ENCODE data around the gene MAPK8. TPM values are rescaled to one million over a fixed set of nuclear protein-coding genes. Genes with fewer than 3 reads are reported as not detected.

MAPK8 gene
- polyA plus RNA-seq, 2 of the 4 experiments (the other 2 are of a cell fraction) = 29.6 to 71.4 TPM

DNA sequence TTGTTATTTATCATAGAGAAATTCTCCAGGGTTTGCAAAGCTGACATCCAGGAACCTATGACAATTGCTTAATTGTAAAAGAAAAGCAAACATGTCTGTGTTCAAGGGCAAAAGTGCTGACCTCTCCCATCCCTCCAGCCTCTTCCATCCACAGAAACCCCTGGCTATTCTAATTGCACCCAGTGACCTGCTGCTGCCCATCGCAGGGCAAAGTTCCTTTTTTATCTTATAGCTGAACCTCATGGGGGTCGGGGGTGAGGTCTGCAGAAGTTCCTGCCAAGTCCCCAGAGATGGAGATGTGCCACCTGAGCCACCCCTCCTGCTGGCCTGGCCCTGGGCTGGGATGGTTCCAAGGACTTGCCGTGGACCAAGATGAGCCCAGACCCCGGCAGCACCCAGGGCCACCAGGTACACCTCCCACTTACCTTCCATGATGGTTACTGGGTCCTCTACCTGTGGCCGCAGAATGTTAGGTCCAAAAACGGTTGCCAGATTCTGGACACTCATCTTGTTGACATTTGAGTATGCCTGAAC lies 146.5 kb downstream of the MAPK8 start:
- FAIRE-seq = no peak

DNA sequence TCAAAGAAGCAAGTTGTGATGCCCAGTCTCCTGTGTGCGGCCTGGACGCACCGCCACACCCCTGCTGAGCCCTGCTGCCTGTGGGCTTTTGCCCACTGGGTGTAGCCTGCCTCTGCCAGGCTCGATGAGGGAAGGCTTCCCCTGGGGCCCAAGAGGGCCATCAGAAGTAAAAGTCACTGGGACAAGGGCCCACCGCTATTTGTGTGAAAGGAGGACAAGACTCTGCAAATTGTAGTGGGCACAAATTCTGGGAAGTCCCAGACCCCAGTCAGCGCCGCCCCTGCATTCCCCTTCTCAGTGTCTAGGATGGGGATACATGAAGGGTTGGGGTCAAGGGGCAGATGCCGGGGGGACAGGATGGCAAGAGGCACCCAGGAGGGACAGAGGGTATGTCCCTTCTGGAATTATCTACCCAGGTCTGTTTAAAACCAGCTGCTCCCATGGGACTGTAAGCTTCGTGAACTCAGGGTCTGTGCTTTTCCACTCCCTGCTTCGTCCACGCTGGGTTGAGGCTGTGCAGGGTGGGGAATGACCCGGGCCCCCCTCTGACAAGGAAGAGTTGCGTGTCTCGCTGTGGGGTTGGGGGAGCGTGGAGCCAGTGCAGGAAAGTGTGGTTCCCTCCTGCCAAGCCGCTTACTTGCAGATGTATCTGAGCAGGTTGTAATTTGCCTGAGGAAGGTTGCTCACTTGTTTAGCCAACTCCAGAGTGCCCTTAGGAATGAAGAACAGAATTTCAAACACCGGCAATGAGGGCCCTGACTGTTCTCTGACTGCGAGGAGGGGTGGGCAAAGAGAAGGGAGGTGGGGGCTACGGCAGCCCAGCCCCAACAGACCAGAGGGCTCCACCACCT lies 147.2 kb downstream of the MAPK8 start:
- 80% methylated on average over 19 of the region's 19 CpGs for WGBS (ENCODE audit: missing lambda C conversion rate)
- TF ChIP-seq MAFK (IDR thresholded peaks at IDR 0.05; ENCODE audit: partially characterized antibody) (no peak), KDM1A (IDR thresholded peaks at IDR 0.05; ENCODE audit: low read depth) (no peak), HOXA7 (CRISPR knock-in tag; IDR thresholded peaks at IDR 0.05) (no peak), MYC (IDR thresholded peaks at IDR 0.05; ENCODE audit: borderline replicate concordance, low read length) (no peak), RNF2 (IDR thresholded peaks at IDR 0.05; ENCODE audit: borderline replicate concordance, low read depth) (no peak), CBX2 (IDR thresholded peaks at IDR 0.05; ENCODE audit: borderline replicate concordance, low read depth) (no peak), EHMT2 (IDR thresholded peaks at IDR 0.05; ENCODE audit: low read depth) (no peak), CHD2 (IDR thresholded peaks at IDR 0.05; ENCODE audit: low read length, partially characterized antibody) (no peak), FOSL2 (IDR thresholded peaks at IDR 0.05) (no peak), FOSL2 (CRISPR knock-in tag; IDR thresholded peaks at IDR 0.05) (no peak), PHF8 (IDR thresholded peaks at IDR 0.05; ENCODE audit: borderline replicate concordance, low read depth) (no peak), RAD21 (conservative IDR thresholded peaks at IDR 0.05 in 1 of 2, IDR thresholded peaks at IDR 0.05 in 1 of 2) (no peak), JUN (IDR thresholded peaks at IDR 0.05) (no peak)
- TF ChIP-seq, protein P1, sequence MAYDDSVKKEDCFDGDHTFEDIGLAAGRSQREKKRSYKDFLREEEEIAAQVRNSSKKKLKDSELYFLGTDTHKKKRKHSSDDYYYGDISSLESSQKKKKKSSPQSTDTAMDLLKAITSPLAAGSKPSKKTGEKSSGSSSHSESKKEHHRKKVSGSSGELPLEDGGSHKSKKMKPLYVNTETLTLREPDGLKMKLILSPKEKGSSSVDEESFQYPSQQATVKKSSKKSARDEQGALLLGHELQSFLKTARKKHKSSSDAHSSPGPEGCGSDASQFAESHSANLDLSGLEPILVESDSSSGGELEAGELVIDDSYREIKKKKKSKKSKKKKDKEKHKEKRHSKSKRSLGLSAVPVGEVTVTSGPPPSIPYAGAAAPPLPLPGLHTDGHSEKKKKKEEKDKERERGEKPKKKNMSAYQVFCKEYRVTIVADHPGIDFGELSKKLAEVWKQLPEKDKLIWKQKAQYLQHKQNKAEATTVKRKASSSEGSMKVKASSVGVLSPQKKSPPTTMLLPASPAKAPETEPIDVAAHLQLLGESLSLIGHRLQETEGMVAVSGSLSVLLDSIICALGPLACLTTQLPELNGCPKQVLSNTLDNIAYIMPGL (CRISPR knock-in tag; IDR thresholded peaks at IDR 0.05; ENCODE audit: borderline replicate concordance) = no peak
- TF ChIP-seq, protein P2, sequence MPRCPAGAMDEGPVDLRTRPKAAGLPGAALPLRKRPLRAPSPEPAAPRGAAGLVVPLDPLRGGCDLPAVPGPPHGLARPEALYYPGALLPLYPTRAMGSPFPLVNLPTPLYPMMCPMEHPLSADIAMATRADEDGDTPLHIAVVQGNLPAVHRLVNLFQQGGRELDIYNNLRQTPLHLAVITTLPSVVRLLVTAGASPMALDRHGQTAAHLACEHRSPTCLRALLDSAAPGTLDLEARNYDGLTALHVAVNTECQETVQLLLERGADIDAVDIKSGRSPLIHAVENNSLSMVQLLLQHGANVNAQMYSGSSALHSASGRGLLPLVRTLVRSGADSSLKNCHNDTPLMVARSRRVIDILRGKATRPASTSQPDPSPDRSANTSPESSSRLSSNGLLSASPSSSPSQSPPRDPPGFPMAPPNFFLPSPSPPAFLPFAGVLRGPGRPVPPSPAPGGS (IDR thresholded peaks at IDR 0.05) = no peak
- TF ChIP-seq, protein P3, sequence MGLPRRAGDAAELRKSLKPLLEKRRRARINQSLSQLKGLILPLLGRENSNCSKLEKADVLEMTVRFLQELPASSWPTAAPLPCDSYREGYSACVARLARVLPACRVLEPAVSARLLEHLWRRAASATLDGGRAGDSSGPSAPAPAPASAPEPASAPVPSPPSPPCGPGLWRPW (IDR thresholded peaks at IDR 0.05) = no peak
- H3K9me3 ChIP-seq = no peaks in the 10 kb centered on the region
- H3K4me1 ChIP-seq = no peaks in the 10 kb centered on the region
- ATAC-seq (no peak), FAIRE-seq (no peak), DNase-seq (ENCODE audit: low read depth in 1 of 2, low spot score in 1 of 2) (no peak)
- no peak overlapping the region for H3K27ac ChIP-seq
- H3K4me3 ChIP-seq = no peak overlapping the region
- POLR2A ChIA-PET = no interaction called here
- H3K4me2 ChIP-seq = no peak overlapping the region
- CTCF ChIA-PET = interaction anchor here (1.8 kb wide), 1 partner anchor 203 kb away, joined by 4 read pairs; no protein-coding TSS in a partner anchor

More for the DNA sequence above, 146.5 kb downstream of the MAPK8 start:
- no peak for ATAC-seq
- no peak for DNase-seq (ENCODE audit: low read depth in 1 of 2, low spot score in 1 of 2)
- no peak for TF ChIP-seq EHF (CRISPR knock-in tag; IDR thresholded peaks at IDR 0.05)
- no peak for TF ChIP-seq CHD4 (IDR thresholded peaks at IDR 0.05; ENCODE audit: borderline replicate concordance)
- no peak for TF ChIP-seq ESRRA (IDR thresholded peaks at IDR 0.05; ENCODE audit: borderline replicate concordance, low read length)
- TF ChIP-seq, protein P4, sequence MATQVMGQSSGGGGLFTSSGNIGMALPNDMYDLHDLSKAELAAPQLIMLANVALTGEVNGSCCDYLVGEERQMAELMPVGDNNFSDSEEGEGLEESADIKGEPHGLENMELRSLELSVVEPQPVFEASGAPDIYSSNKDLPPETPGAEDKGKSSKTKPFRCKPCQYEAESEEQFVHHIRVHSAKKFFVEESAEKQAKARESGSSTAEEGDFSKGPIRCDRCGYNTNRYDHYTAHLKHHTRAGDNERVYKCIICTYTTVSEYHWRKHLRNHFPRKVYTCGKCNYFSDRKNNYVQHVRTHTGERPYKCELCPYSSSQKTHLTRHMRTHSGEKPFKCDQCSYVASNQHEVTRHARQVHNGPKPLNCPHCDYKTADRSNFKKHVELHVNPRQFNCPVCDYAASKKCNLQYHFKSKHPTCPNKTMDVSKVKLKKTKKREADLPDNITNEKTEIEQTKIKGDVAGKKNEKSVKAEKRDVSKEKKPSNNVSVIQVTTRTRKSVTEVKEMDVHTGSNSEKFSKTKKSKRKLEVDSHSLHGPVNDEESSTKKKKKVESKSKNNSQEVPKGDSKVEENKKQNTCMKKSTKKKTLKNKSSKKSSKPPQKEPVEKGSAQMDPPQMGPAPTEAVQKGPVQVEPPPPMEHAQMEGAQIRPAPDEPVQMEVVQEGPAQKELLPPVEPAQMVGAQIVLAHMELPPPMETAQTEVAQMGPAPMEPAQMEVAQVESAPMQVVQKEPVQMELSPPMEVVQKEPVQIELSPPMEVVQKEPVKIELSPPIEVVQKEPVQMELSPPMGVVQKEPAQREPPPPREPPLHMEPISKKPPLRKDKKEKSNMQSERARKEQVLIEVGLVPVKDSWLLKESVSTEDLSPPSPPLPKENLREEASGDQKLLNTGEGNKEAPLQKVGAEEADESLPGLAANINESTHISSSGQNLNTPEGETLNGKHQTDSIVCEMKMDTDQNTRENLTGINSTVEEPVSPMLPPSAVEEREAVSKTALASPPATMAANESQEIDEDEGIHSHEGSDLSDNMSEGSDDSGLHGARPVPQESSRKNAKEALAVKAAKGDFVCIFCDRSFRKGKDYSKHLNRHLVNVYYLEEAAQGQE (IDR thresholded peaks at IDR 0.05) = no peak
- WGBS (ENCODE audit: missing lambda C conversion rate) = 69% methylated on average over 4 of the region's 6 CpGs
- ChIA-PET CTCF (interaction anchor here (1.1 kb wide), 1 partner anchor 71 kb away, joined by 3 read pairs; no protein-coding TSS in a partner anchor), POLR2A (no interaction called here)
- no peak overlapping the region for H3K4me3 ChIP-seq
- no peak overlapping the region for H3K27ac ChIP-seq
- H3K9me3 ChIP-seq = no peaks in the 10 kb centered on the region
- H3K4me2 ChIP-seq = no peak overlapping the region
- no peaks in the 10 kb centered on the region for H3K4me1 ChIP-seq

Measured in A549 (cell line).